Prostate gland (tissue), 2 donors: ENCODE measurements around the gene NAA80.

ENCODE experiments used
- CTCF ChIP-seq, 4 experiments: fragments of 200-600 bp in 2 of 4; fragments of 450-650 bp in 2 of 4; sonication (generic) in 2 of 4; IDR thresholded peaks; 1 replicate in 3 of 4; 2 replicates in 1 of 4; pipeline ENCODE4 v1.5.1; 2016 to 2019; ENCODE audit warnings: antibody characterized with exemption in 4 of 4, mild to moderate bottlenecking in 2 of 4, moderate library complexity in 2 of 4
- POLR2AphosphoS5 ChIP-seq: sonication (generic); formaldehyde crosslinking; IDR thresholded peaks from one replicate; pipeline ENCODE4 v1.6.1; 2017; ENCODE audit warnings: antibody characterized with exemption

GRCh38 chr3:50256978-50257890 is 42.0 kb downstream of the NAA80 start:
- peak in 3 of 4 experiments; percentile 35 to 48 (median 41) for TF ChIP-seq CTCF (IDR thresholded peaks at IDR 0.05)
- TF ChIP-seq POLR2AphosphoS5, result no peak
